ENCODE results near the gene RBM27. TPM values are rescaled to one million over a fixed set of nuclear protein-coding genes. Genes with fewer than 3 reads are reported as not detected.

The RBM27 gene
- polyA plus RNA-seq, 1 donor (not counting 4 experiments of a cell fraction or from before 2014, with no cell fraction given) = 18.3 TPM

GRCh38 chr5:146164382-146164781 lies 39.0 kb upstream of the RBM27 start:
- H3K36me3 ChIP-seq (ENCODE audit: control insufficient read depth in 2 of 2, extremely low read depth in 1 of 2, insufficient read depth in 2 of 2, low read length in 2 of 2) = peaks cover 8% of the 10 kb centered on the region in 2 experiments
- dilution Hi-C loops (cut with MboI; ENCODE audit: extremely low pct_ligation_motif_present, low sequenced_read_pairs) = no loop called here

GRCh38 chr5:146165460-146165859 lies 37.9 kb upstream of the RBM27 start:
- Histone ChIP-seq H3K27me3 (ENCODE audit: control insufficient read depth, extremely low read depth, insufficient read depth, low read length) (no peaks in the 10 kb centered on the region), H3K4me1 (ENCODE audit: control insufficient read depth, extremely low read depth, insufficient read depth, low read length) (no peaks in the 10 kb centered on the region), H3K27ac (ENCODE audit: control insufficient read depth, insufficient read depth, low read length) (no peak overlapping the region), H4K20me1 (ENCODE audit: control insufficient read depth, extremely low read depth, insufficient read depth, low read length) (no peaks in the 10 kb centered on the region), H3K9ac (ENCODE audit: control insufficient read depth, extremely low read depth, insufficient read depth, low read length) (no peak overlapping the region), H3K9me3 (ENCODE audit: control insufficient read depth, low read depth, low read length) (no peaks in the 10 kb centered on the region), H3K36me3 (ENCODE audit: control insufficient read depth in 2 of 2, extremely low read depth in 1 of 2, insufficient read depth in 2 of 2, low read length in 2 of 2) (peaks cover 8% of the 10 kb centered on the region in 2 experiments), H3K9me1 (ENCODE audit: control insufficient read depth, extremely low read depth, insufficient read depth, low read length) (no peaks in the 10 kb centered on the region), H3K4me2 (ENCODE audit: control insufficient read depth, extremely low read depth, insufficient read depth, low read depth, low read length) (no peak overlapping the region), H2AFZ (ENCODE audit: control insufficient read depth, low read length) (no peak overlapping the region), H3K79me2 (ENCODE audit: control insufficient read depth, insufficient read depth, low read length) (no peaks in the 10 kb centered on the region), H3K4me3 (ENCODE audit: control insufficient read depth in 2 of 3, extremely low read depth in 1 of 3, insufficient read depth in 2 of 3, low read depth in 1 of 3, low read length in 3 of 3) (no peak overlapping the region)
- FAIRE-seq = no peak
- dilution Hi-C loops (cut with MboI; ENCODE audit: extremely low pct_ligation_motif_present, low sequenced_read_pairs) = no loop called here
- DNase-seq (ENCODE audit: low read depth, low spot score) = no peak
- no peak for TF ChIP-seq CTCF (optimal IDR thresholded peaks at IDR 0.05 in 1 of 3, IDR thresholded peaks at IDR 0.05 in 1 of 3, conservative IDR thresholded peaks at IDR 0.05 in 1 of 3; ENCODE audit: extremely low read depth in 1 of 3, insufficient read depth in 2 of 3, low read length in 3 of 3)
- TF ChIP-seq EZH2 (IDR thresholded peaks at IDR 0.05; ENCODE audit: low read length) = no peak

More at GRCh38 chr5:146164382-146164781, 39.0 kb upstream of the RBM27 start:
- H3K27ac ChIP-seq (ENCODE audit: control insufficient read depth, insufficient read depth, low read length) = no peak overlapping the region
- H3K27me3 ChIP-seq (ENCODE audit: control insufficient read depth, extremely low read depth, insufficient read depth, low read length) = no peaks in the 10 kb centered on the region
- no peak for DNase-seq (ENCODE audit: low read depth, low spot score)
- no peaks in the 10 kb centered on the region for H4K20me1 ChIP-seq (ENCODE audit: control insufficient read depth, extremely low read depth, insufficient read depth, low read length)
- no peak overlapping the region for H3K9ac ChIP-seq (ENCODE audit: control insufficient read depth, extremely low read depth, insufficient read depth, low read length)
- no peaks in the 10 kb centered on the region for H3K79me2 ChIP-seq (ENCODE audit: control insufficient read depth, insufficient read depth, low read length)
- H3K4me3 ChIP-seq (ENCODE audit: control insufficient read depth in 2 of 3, extremely low read depth in 1 of 3, insufficient read depth in 2 of 3, low read depth in 1 of 3, low read length in 3 of 3) = no peak overlapping the region
- no peaks in the 10 kb centered on the region for H3K9me3 ChIP-seq (ENCODE audit: control insufficient read depth, low read depth, low read length)
- no peak for FAIRE-seq
- no peak overlapping the region for H2AFZ ChIP-seq (ENCODE audit: control insufficient read depth, low read length)
- H3K9me1 ChIP-seq (ENCODE audit: control insufficient read depth, extremely low read depth, insufficient read depth, low read length) = no peaks in the 10 kb centered on the region
- no peaks in the 10 kb centered on the region for H3K4me1 ChIP-seq (ENCODE audit: control insufficient read depth, extremely low read depth, insufficient read depth, low read length)
- H3K4me2 ChIP-seq (ENCODE audit: control insufficient read depth, extremely low read depth, insufficient read depth, low read depth, low read length) = no peak overlapping the region
- no peak for TF ChIP-seq CTCF (optimal IDR thresholded peaks at IDR 0.05 in 1 of 3, IDR thresholded peaks at IDR 0.05 in 1 of 3, conservative IDR thresholded peaks at IDR 0.05 in 1 of 3; ENCODE audit: extremely low read depth in 1 of 3, insufficient read depth in 2 of 3, low read length in 3 of 3)
- TF ChIP-seq EZH2 (IDR thresholded peaks at IDR 0.05; ENCODE audit: low read length) = no peak
